Cerebellar cortex (tissue), 1 donor: Measurements from ENCODE around the gene KRTAP10-7.
"Not testable (repeated sequence)": the region's sequence is repeated elsewhere in the genome, so short reads cannot be mapped to it uniquely, and the experiment has no call there.

Source experiments
- DNase-seq: peaks from one replicate; pipeline ENCODE4 v3.0.0-alpha.2; 2015; ENCODE audit warnings: low spot score

The KRTAP10-7 gene

GRCh38 chr21:44636209-44637017 lies 36.0 kb downstream of the KRTAP10-7 start:
- DNase-seq: no peak

- DNase-seq: peak; percentile 60
These were observed 36.8 kb downstream of the KRTAP10-7 start, which contains the start of gene KRTAP10-10 for GRCh38 chr21:44637018-44637850. Gene KRTAP10-10 (plus strand): TSS chr21:44637356. CDS start chr21:44637418, 62 bp downstream.

GRCh38 chr21:44637851-44638348 lies 37.5 kb downstream of the KRTAP10-7 start:
- DNase-seq: not testable (repeated sequence)

GRCh38 chr21:44638506-44639330 lies 38.3 kb downstream of the KRTAP10-7 start:
- not testable (repeated sequence) for DNase-seq

- no peak for DNase-seq
These were observed 38.9 kb downstream of the KRTAP10-7 start for GRCh38 chr21:44639331-44639655.

GRCh38 chr21:44640761-44641160 lies 40.4 kb downstream of the KRTAP10-7 start:
- DNase-seq: no peak

GRCh38 chr21:44643741-44644310 lies 43.4 kb downstream of the KRTAP10-7 start:
- no peak for DNase-seq

GRCh38 chr21:44644878-44645277 lies 44.5 kb downstream of the KRTAP10-7 start:
- DNase-seq: no peak

GRCh38 chr21:44646366-44647221 lies 46.2 kb downstream of the KRTAP10-7 start, which contains the start of gene KRTAP10-11:
Gene KRTAP10-11 (plus strand): TSS chr21:44646414. CDS start chr21:44646459, 45 bp downstream.
- peak; percentile 18 for DNase-seq

GRCh38 chr21:44647222-44647552 lies 46.8 kb downstream of the KRTAP10-7 start:
- DNase-seq: no peak

GRCh38 chr21:44648557-44649311 lies 48.3 kb downstream of the KRTAP10-7 start:
- DNase-seq: no peak

- DNase-seq: no peak
These were observed 49.2 kb downstream of the KRTAP10-7 start for GRCh38 chr21:44649521-44650100.

- DNase-seq: no peak
These were observed 50.0 kb downstream of the KRTAP10-7 start for GRCh38 chr21:44650265-44650972.

- no peak for DNase-seq
These were observed 50.7 kb downstream of the KRTAP10-7 start for GRCh38 chr21:44650973-44651675.
